Tibial nerve (tissue), 4 donors: ENCODE measurements around the gene ZNF385B. TPM values are rescaled to one million over a fixed set of nuclear protein-coding genes. Genes with fewer than 3 reads are reported as not detected.

Experiments
- DNase-seq, 2 donors: peaks; one replicate each; pipeline ENCODE4 v3.0.0-alpha.2; 2019; ENCODE audit warnings: low spot score in 2 of 2
- H3K27ac ChIP-seq, 4 donors: fragments of 200-600 bp; sonication (generic) in 3 of 4; one replicate each; pipeline ENCODE4 v1.5.1; 2017 to 2019; ENCODE audit warnings: mild to moderate bottlenecking in 1 of 4
- H3K27me3 ChIP-seq, 2 donors: fragments of 200-600 bp; sonication (generic) in 1 of 2; one replicate each; pipeline versions ENCODE4 v1.5.1 to v1.6.0; 2017 to 2019
- H3K36me3 ChIP-seq, 3 donors: fragments of 200-600 bp; sonication (generic); one replicate each; pipeline ENCODE4 v1.5.1; 2018 to 2019
- H3K4me1 ChIP-seq, 4 donors: fragments of 200-600 bp; sonication (generic) in 3 of 4; one replicate each; pipeline ENCODE4 v1.5.1; 2017 to 2019
- H3K4me3 ChIP-seq, 4 donors: fragments of 200-600 bp; sonication (generic) in 3 of 4; one replicate each; pipeline ENCODE4 v1.5.1; 2017 to 2019; ENCODE audit warnings: mild to moderate bottlenecking in 1 of 4, moderate library complexity in 1 of 4
- H3K9me3 ChIP-seq, 4 donors: fragments of 200-600 bp; sonication (generic) in 3 of 4; one replicate each; pipeline ENCODE4 v1.5.1; 2017 to 2019
- CTCF ChIP-seq, 5 experiments: fragments of 200-600 bp in 3 of 5; fragments of 450-650 bp in 2 of 5; sonication (generic) in 3 of 5; IDR thresholded peaks; one replicate each; pipeline ENCODE4 v1.5.1; 2016 to 2019; ENCODE audit warnings: antibody characterized with exemption in 5 of 5, mild to moderate bottlenecking in 3 of 5, moderate library complexity in 2 of 5
- EP300 ChIP-seq, 2 donors: sonication (generic); formaldehyde crosslinking; IDR thresholded peaks; one replicate each; pipeline ENCODE4 v1.6.1; 2017; ENCODE audit warnings: antibody characterized with exemption in 2 of 2, mild to moderate bottlenecking in 1 of 2
- POLR2A ChIP-seq, 2 donors: fragments of 450-650 bp; IDR thresholded peaks; one replicate each; pipeline ENCODE4 v1.6.1; 2017; ENCODE audit warnings: antibody characterized with exemption in 2 of 2, mild to moderate bottlenecking in 2 of 2, moderate library complexity in 2 of 2
- WGBS, 2 donors: methylation state at CpG; one replicate each; pipeline ENCODE4 v1.1.5; 2018; 5-methylcytosine and 5-hydroxymethylcytosine counted together
- total RNA-seq, 4 donors: library from RNA; depleted of rRNA; stranded (reverse); fragments of >200 nt; gene quantifications; one replicate each; pipeline ENCODE4 v1.1.0, GENCODE V29; 2016

Gene ZNF385B
- total RNA-seq, 4 donors from 2014 or later = 1.2 to 3.9 (median 2.6) TPM

DNA sequence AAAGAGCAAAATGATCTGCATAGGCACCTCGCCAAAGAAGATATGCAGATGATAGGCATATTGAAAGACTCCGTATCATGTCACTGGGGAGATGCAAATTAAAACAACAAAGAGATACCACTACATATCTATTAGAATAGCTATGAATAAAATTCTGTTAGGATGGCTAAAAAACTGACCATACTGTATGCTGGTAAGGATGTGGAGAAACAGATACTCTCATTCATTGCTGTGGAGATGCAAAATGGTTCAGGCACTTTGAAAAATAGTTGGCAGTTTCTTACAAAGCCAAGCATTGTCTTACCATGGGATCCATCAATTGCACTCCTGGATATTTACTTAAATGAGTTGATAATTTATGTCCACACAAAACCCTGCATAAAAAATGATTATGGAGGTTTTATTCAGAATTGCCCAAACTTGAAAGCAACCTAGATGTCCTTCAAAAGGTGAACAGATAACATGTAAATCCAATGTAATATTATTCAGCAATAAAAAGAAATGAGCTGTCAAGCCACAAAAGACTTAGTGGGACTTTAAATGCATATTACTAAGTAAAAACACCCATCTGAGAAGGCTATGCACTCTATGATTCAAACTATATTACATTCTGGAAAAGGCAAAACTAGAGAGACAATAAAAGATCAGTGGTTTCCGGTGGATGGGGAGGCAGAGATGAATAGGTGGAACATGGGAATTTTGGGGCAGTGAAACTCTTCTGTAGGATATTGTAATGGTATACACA is 31.2 kb downstream of the ZNF385B start:
- TF ChIP-seq CTCF (IDR thresholded peaks at IDR 0.05) (no peak), EP300 (IDR thresholded peaks at IDR 0.05) (no peak), POLR2A (IDR thresholded peaks at IDR 0.05) (no peak)
- Histone ChIP-seq H3K4me3 (no peak overlapping the region), H3K27me3 (no peaks in the 10 kb centered on the region), H3K36me3 (no peaks in the 10 kb centered on the region), H3K27ac (no peak overlapping the region), H3K9me3 (no peaks in the 10 kb centered on the region), H3K4me1 (no peaks in the 10 kb centered on the region)
- WGBS, 2 donors = 55 to 74% methylated on average over 3 of the region's 3 CpGs
- DNase-seq = no peak

DNA sequence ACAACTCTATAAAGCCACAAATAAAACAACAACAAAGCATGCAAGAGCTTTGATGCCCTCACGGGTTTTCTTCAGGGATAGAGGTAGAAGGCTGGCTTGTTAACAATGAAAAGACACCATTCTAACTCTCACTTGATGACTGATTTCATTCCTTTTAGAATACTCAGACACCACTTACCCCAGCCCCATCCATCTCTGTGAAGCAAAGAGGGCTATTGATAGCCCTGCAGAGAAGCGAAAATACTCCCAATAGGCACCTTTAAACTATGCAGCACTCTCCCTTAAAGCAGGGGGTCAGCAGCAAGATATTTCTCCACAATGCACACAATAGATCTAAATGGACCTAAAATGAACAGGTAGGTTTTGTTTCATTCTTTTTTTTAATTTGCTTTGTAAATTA is 35.1 kb downstream of the ZNF385B start:
- WGBS, 2 donors = 79 to 84% methylated on average over 2 of the region's 2 CpGs
- Histone ChIP-seq H3K4me3 (no peak overlapping the region), H3K4me1 (no peaks in the 10 kb centered on the region), H3K9me3 (no peaks in the 10 kb centered on the region), H3K36me3 (no peaks in the 10 kb centered on the region), H3K27ac (no peak overlapping the region), H3K27me3 (no peaks in the 10 kb centered on the region)
- no peak for DNase-seq
- TF ChIP-seq CTCF (IDR thresholded peaks at IDR 0.05) = no peak
- TF ChIP-seq EP300 (IDR thresholded peaks at IDR 0.05) = no peak
- no peak for TF ChIP-seq POLR2A (IDR thresholded peaks at IDR 0.05)

GRCh38 chr2:179825494-179825893 is 35.9 kb downstream of the ZNF385B start:
- DNase-seq = no peak
- H3K27ac ChIP-seq = no peak overlapping the region
- H3K9me3 ChIP-seq = no peaks in the 10 kb centered on the region
- H3K4me1 ChIP-seq = no peaks in the 10 kb centered on the region
- WGBS, 2 donors = 84 to 99% methylated on average over 3 of the region's 3 CpGs
- no peak overlapping the region for H3K4me3 ChIP-seq
- no peaks in the 10 kb centered on the region for H3K36me3 ChIP-seq
- no peaks in the 10 kb centered on the region for H3K27me3 ChIP-seq
- TF ChIP-seq POLR2A (IDR thresholded peaks at IDR 0.05) = no peak
- no peak for TF ChIP-seq EP300 (IDR thresholded peaks at IDR 0.05)
- no peak for TF ChIP-seq CTCF (IDR thresholded peaks at IDR 0.05)

DNA sequence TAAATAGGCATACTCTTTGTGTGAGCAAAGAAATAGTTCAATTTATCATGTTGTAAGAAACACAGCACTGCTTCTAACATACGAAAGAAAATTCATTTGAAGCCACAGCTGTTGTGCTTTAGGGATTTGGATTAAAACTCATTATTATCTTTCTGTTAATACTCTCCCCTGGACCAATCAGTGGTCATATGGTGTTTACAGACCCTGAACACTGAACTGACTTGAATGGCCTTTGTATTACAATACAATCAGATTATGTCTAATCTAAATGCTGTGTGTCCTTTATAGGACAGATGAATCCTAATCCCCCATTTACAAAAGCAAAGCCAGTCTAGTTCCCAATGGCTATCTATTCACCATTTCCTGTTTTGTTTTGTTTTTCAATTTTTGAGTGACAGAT is 36.5 kb downstream of the ZNF385B start:
- Histone ChIP-seq H3K27ac (no peak overlapping the region), H3K4me3 (no peak overlapping the region), H3K27me3 (no peaks in the 10 kb centered on the region), H3K36me3 (no peaks in the 10 kb centered on the region), H3K4me1 (no peaks in the 10 kb centered on the region), H3K9me3 (no peaks in the 10 kb centered on the region)
- DNase-seq = no peak
- no peak for TF ChIP-seq CTCF (IDR thresholded peaks at IDR 0.05)
- no peak for TF ChIP-seq EP300 (IDR thresholded peaks at IDR 0.05)
- no peak for TF ChIP-seq POLR2A (IDR thresholded peaks at IDR 0.05)
- 48 to 67% methylated on average over 1 of the region's 1 CpG for WGBS, 2 donors

GRCh38 chr2:179822540-179822939 is 38.9 kb downstream of the ZNF385B start:
- no peak overlapping the region for H3K4me3 ChIP-seq
- no peak overlapping the region for H3K27ac ChIP-seq
- no peaks in the 10 kb centered on the region for H3K4me1 ChIP-seq
- H3K9me3 ChIP-seq = no peaks in the 10 kb centered on the region
- WGBS, 2 donors = 85 to 91% methylated on average over 1 of the region's 1 CpG
- H3K27me3 ChIP-seq = no peaks in the 10 kb centered on the region
- no peak for DNase-seq
- no peak for TF ChIP-seq EP300 (IDR thresholded peaks at IDR 0.05)
- no peaks in the 10 kb centered on the region for H3K36me3 ChIP-seq
